G401 (cell line): Measurements from ENCODE around the gene ZNF865. TPM values are rescaled to one million over a fixed set of nuclear protein-coding genes. Genes with fewer than 3 reads are reported as not detected.
A peak's percentile ranks its signal among the peaks of the same experiment; 100 is the strongest.

Source experiments
- DNase-seq: peaks from one replicate; pipeline ENCODE4 v3.0.0-alpha.2; 2015; ENCODE audit warnings: low spot score
- in situ Hi-C: cut with HindIII; loops from 2 replicates; pipeline ENCODE4 v1.10.0; 2016; ENCODE audit warnings: low sequenced_read_pairs, mixed read lengths
- total RNA-seq: library from RNA; depleted of rRNA; stranded (reverse); fragments of >200 nt; shearing (Covaris generic); gene quantifications from 2 replicates; pipeline ENCODE4 v1.2.3, GENCODE V29; 2014

The ZNF865 gene
- total RNA-seq, 1 experiment from 2014 or later, result 1.6 TPM

DNA sequence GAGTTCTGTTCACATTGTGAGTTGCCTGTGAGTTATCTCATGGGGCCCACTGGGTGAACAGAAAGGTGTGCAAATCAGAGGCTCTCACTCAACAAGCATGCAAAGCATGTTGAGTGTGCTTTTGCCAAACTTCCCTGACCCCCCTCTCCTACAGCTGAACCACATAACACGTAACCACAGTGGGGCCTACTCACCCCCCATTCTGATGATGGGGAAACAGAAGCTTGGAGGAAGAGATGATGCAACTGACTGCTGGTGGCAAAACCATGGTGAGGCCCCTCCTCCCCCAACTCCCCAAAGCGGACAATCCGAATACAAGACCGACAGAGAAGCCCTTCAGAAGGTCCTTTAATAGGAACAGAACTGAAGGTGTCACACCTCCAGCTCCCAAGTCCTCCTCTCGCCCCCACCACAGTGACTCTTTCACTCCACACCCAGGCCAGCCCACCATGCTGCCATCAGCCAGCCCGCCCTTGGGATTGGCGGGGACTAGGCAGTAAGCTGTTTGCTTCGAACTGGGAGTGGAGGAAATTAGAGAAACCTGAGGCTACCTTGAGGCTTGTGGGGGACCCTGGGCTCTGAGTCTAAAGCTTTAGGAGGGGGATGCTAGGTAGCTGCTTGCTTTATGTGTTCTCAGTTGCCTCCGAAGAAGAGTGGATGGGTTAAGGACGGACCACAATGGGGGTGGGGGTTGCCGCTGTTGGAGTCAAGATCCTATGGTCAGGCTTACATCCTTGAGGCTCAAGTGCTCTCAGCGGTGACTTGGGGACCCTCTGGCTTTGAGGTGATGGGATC, 15.2 kb downstream of the ZNF865 start:
- no peak for DNase-seq
- in situ Hi-C loops, result loop anchor here (5.0 kb wide), 1 partner anchor 108 kb away; no protein-coding TSS in a partner anchor

DNA sequence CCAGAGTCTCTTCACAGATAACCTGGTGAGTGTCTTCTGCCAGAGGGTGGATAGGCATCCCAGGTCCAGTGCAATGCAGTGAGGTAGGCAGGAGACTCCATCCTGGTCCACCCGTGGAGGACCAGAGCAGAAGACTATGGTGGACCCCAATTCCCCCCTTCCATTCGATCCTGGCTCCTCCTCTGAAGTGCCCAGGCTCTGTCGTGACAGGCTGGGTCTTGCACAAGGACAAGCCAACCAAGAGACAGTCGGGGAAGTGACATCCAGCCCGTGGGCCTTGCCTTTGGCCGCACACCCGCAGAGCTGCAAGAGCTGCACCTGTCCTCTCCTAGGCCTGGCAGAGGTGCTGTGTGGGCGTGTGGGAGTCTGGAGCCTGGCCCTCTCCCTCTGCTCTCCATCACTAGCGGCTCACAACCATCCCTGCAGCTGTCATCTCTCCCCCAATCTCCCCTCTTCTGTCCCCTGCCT, 15.8 kb downstream of the ZNF865 start:
- in situ Hi-C loops, result loop anchor here (5.0 kb wide), 1 partner anchor 109 kb away; no protein-coding TSS in a partner anchor
- no peak for DNase-seq

DNA sequence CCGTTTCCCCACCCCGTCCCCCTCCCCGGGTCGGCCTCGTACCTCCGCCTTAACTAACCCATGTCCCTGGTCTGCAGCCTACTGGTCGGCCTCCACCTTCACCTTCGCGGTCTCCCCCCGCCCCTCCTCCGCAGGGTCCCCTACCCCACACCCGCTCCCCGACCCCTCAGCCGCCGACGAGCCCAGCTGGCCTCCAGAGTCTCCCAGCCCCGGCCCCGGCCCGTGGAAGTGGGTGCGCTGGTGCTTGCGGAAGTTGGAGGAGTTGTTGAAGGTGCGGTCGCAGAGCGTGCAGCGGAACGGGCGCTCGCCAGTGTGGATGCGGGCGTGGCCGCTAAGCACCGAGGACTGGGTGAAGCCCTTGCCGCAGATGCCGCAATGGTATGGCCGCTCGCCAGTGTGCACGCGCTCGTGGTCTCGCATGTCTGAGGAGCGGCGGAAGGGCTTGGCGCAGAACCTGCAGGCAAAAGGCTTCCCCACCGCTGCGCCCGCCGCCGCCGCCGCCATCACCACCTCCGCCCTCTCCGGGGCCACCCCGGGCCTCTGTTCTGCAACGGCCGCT, 16.3 kb downstream of the ZNF865 start:
- in situ Hi-C loops, result loop anchor here (5.0 kb wide), 1 partner anchor 109 kb away; no protein-coding TSS in a partner anchor

DNA sequence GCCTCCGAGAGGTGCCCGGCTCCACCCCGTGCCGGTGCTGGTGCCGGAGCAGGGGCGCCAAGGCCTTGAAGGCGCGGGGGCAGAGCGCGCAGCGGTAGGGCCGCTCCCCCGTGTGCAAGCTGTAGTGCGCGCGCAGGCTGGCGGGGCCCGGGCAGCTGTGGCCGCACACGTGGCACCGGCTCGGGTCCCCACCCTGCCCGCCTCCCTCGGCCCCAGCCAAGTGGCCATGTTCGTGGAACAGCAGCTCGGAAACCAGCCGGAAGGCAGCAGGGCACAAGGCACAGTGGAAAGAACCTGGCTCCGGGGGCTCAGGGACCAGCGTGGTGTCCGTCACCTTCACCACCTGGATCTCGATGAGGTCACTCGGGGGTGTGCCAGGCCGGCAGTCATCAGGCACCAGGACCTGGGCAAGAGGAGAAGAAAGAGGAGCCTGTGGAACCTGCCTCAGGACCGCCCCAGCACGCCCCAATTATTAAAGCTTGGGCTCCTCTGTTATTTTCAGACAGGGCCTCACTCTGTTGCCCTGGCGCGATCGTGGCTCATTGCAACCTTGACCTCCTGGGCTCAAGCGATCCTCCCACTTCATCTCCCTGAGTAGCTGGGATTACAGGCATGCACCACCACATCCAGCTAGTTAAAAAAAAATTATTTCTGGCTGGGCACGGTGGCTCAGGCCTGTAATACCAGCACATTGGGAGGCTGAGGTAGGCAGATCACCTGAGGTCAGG, 17.0 kb downstream of the ZNF865 start:
- DNase-seq, result peak; percentile 39
- in situ Hi-C loops, result loop anchor here (5.0 kb wide), 1 partner anchor 110 kb away; no protein-coding TSS in a partner anchor

More for the DNA sequence above, 16.3 kb downstream of the ZNF865 start:
- no peak for DNase-seq

- no peak for DNase-seq
- in situ Hi-C loops, result loop anchor here (5.0 kb wide), 1 partner anchor 111 kb away; no protein-coding TSS in a partner anchor
Measured at GRCh38 chr19:55623130-55623529, 17.7 kb downstream of the ZNF865 start.

- in situ Hi-C loops, result loop anchor here (5.0 kb wide), 1 partner anchor 111 kb away; no protein-coding TSS in a partner anchor
- DNase-seq, result no peak
Measured at GRCh38 chr19:55623561-55623960, 18.1 kb downstream of the ZNF865 start.

DNA sequence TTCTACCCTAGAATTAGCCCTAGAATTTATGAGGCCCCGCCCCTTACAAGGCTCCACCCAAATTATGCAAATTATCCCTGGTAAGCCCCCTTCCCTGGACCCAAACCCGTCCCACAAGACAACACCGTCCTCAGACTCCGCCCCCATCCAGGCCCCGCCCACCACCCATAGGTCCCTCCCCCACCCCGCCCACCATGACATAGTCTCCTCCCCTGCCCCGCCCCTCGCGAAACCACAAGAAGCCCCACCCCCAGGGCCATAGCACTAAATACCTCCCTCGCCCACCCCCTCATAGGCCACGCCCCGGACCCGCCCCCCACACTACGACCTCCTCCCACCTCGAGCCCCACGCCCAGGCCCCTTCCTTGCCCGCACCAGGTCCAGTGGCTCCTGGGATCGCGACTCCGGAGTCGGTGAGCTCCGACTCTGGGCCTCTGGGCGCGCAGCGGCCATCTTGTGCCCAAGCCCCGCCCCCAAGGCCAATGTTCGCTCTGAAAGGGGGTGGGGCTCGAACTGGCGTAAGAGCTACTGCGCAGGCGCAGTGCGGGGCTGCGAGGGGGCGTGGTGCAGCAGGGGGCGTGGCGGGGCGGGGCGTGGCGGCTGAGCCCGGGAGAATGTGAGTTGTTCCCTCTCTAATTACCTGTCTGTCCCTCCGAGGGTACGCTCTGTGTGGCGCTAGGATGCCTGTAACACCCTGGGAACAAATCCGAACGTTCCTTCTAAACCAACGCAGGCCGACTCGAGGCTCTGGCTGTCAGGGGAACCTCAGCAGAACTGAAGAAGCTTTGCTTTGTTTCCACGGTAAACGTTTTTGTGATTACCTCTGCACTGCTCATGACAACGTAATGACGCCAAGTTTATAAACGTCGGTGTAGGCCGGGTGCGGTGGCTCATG, 18.9 kb downstream of the ZNF865 start, which contains the start of gene ZNF784:
Gene ZNF784, minus strand, starts transcription at position 458 of the 895 bp plus-strand sequence. Its CDS starts 5 bp downstream, at position 453.
- DNase-seq, result peak; percentile 94
- in situ Hi-C loops, result loop anchor here (5.0 kb wide), 1 partner anchor 112 kb away; no protein-coding TSS in a partner anchor

GRCh38 chr19:55625004-55625326, 19.5 kb downstream of the ZNF865 start:
- in situ Hi-C loops, result no loop called here
- no peak for DNase-seq

GRCh38 chr19:55626350-55626749, 20.9 kb downstream of the ZNF865 start:
- no peak for DNase-seq
- in situ Hi-C loops, result no loop called here

DNA sequence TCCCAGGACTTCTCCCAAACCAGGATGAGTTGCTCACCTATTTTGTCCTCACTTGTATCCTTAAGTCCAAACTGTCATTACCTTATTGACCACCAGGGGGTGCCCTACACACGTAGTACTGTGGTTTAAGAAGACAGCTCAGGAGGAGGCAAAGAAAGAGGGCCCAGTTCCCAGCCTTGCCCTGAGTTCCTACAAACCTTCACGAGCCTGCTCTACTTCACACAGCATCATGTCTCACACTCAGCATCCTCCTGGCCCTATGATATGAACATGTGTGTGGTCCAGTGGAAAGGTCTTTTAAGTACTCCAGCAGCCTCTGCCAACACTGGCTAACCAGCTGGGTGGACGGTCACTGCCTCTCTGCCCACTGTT, 27.0 kb downstream of the ZNF865 start:
- peak; percentile 95 for DNase-seq
- in situ Hi-C loops, result no loop called here

GRCh38 chr19:55633861-55634260, 28.4 kb downstream of the ZNF865 start:
- in situ Hi-C loops, result no loop called here
- no peak for DNase-seq

GRCh38 chr19:55635334-55635717, 29.9 kb downstream of the ZNF865 start:
- no peak for DNase-seq
- in situ Hi-C loops, result no loop called here

DNA sequence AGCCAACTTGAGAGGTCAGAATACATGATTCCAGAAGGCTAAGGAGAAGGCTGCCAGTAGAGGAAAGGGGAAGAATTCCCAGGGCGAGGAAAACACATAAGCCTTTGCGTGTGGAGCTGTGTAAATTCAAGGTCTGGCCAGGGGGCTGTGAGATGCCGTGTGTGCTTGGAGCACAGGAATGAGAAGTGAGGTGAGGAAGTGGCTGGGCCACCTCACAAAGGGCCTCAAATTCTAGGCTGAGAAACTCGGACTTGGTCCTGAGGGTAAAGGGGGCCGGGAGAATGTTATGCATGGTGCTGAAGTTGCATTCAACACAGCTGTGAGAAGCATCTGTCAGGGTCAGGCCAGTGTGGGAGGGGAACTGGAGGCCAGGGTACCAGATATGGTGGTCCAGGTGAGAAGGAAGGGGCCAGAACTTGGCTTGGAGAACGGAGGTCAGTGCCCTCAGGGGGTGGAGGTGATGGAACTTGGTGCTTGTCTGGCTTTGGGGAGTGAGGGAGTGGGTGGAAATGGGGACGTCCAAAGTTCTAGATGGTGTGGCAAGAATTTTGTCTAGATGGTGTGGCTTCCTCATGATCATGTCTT, 30.5 kb downstream of the ZNF865 start:
- in situ Hi-C loops, result no loop called here
- no peak for DNase-seq

DNA sequence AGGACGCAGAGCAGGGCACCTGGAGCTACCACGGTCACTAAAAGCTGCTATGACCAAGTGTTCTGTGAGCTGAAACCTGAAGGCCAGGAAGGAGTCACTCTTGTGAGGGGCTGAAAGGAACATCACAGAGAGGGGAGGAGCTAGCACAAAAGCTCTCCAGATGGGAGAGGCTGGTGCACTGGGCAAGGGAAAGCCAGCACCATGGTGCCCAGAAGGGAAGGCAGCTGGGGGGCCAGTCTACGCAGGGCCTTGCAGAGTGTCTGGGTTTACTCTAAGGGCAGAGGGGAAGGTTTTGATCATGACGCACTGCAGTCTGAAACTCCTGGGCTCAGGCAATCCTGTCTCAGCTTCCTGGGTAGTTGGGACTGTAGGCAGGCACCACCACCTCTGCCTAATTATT, 31.3 kb downstream of the ZNF865 start:
- DNase-seq, result no peak
- in situ Hi-C loops, result no loop called here

DNA sequence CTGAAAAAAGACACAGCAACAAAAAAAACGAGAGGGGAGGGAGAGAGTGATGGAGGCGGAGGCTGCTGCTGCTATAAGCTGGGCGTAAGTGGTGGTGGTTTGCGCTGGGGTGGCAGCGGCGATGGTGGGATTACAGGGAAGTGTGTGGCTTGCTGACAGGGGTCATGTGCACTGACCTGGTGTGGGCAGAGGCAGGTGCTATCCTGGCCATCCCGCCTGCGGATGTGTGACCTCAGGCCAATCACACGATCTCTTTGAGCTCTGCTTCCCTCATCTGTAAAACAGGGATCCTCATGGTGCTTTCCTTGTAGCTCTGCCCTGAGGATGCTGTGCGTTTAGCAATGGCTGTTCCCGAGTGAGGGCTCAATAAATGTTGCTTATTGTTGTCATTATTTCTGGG, 32.1 kb downstream of the ZNF865 start:
- in situ Hi-C loops, result no loop called here
- DNase-seq, result no peak

- DNase-seq, result peak; percentile 30
- in situ Hi-C loops, result no loop called here
Measured at GRCh38 chr19:55638864-55639359, 33.5 kb downstream of the ZNF865 start.

DNA sequence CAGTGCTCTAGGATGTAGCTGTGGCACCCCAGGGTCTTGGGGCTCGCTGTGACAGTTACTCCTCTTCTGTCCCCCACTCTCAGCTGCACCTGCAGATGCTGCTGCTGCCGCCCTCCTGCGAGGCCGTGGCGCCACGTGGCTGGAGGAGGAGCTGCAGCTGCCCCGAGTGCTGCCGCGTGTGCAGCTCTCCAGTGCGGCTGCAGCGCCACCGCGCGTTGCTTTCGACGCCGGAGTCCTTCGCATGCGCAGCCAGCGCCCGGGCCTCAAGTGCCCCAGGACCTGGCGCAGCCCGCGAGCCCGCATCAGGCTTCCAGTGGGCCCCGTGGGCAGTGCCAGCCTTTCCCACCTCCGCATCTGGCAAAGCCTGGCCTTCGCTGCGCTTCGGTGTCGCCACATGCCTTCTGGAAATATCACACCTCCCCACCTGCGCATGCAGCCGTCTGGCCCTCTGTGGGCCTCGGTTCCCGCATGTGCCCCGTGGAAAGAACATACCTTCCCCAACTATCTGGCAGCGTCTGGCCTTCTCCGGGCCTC, 34.7 kb downstream of the ZNF865 start:
- in situ Hi-C loops, result no loop called here
- peak; percentile 54 for DNase-seq
